HEK293T (cell line): Measurements from ENCODE around the gene NSD1.

Source experiments
- CTCF ChIA-PET: fragments of 350-600 bp; formaldehyde crosslinking; extraction: SDS; loops from one replicate; lab custom pipeline; 2021; ENCODE audit warnings: antibody characterized with exemption, inconsistent platforms; lab: Yijun Ruan, JAX
- POLR2A ChIA-PET: fragments of 350-600 bp; formaldehyde crosslinking; extraction: SDS; loops from one replicate; lab custom pipeline; 2020; ENCODE audit warnings: antibody characterized with exemption, inconsistent platforms; lab: Yijun Ruan, JAX
- DNase-seq: peaks from one replicate; pipeline ENCODE4 v3.0.0; 2012; ENCODE audit warnings: mixed read lengths; ENCODE audit errors: extremely low spot score
- ARNT ChIP-seq: fragments of 450-650 bp; IDR thresholded peaks from 2 replicates; pipeline ENCODE4 v1.6.1; 2017; ENCODE audit warnings: mild to moderate bottlenecking
- BHLHE40 ChIP-seq: fragments of 450-650 bp; IDR thresholded peaks from 2 replicates; pipeline ENCODE4 v1.6.1; 2016; ENCODE audit warnings: mild to moderate bottlenecking, moderate library complexity, borderline replicate concordance
- CTBP1 ChIP-seq: fragments of 450-650 bp; IDR thresholded peaks from 2 replicates; pipeline ENCODE4 v1.6.1; 2016; ENCODE audit warnings: borderline replicate concordance
- ELF4 ChIP-seq: fragments of 450-650 bp; IDR thresholded peaks from 2 replicates; pipeline ENCODE4 v1.6.1; 2017; ENCODE audit warnings: antibody characterized with exemption
- FOXA1 ChIP-seq: fragments of 450-650 bp; IDR thresholded peaks from 2 replicates; pipeline ENCODE4 v1.6.1; 2016; ENCODE audit warnings: mild to moderate bottlenecking
- FOXK2 ChIP-seq: fragments of 450-650 bp; IDR thresholded peaks from 2 replicates; pipeline ENCODE4 v1.6.1; 2016; ENCODE audit warnings: mild to moderate bottlenecking
- FOXM1 ChIP-seq: fragments of 450-650 bp; IDR thresholded peaks from 2 replicates; pipeline ENCODE4 v1.6.1; 2017; ENCODE audit warnings: mild to moderate bottlenecking, borderline replicate concordance
- HDGF ChIP-seq: fragments of 450-650 bp; IDR thresholded peaks from 2 replicates; pipeline ENCODE4 v1.6.1; 2017; ENCODE audit warnings: antibody characterized with exemption, borderline replicate concordance
- L3MBTL2 ChIP-seq: fragments of 450-650 bp; conservative IDR thresholded peaks from 2 replicates; pipeline ENCODE4 v1.6.1; 2016; ENCODE audit warnings: mild to moderate bottlenecking
- LEF1 ChIP-seq: fragments of 450-650 bp; IDR thresholded peaks from 2 replicates; pipeline ENCODE4 v1.6.1; 2017; ENCODE audit warnings: mild to moderate bottlenecking, borderline replicate concordance
- NFRKB ChIP-seq: fragments of 450-650 bp; IDR thresholded peaks from 2 replicates; pipeline ENCODE4 v1.6.1; 2016; ENCODE audit warnings: mild to moderate bottlenecking, moderate library complexity
- SP1 ChIP-seq: fragments of 450-650 bp; IDR thresholded peaks from 2 replicates; pipeline ENCODE4 v1.6.1; 2017
- SUZ12 ChIP-seq: fragments of 450-650 bp; IDR thresholded peaks from 2 replicates; pipeline ENCODE4 v1.6.1; 2016; ENCODE audit warnings: mild to moderate bottlenecking
- TARDBP ChIP-seq: fragments of 450-650 bp; IDR thresholded peaks from 2 replicates; pipeline ENCODE4 v1.6.1; 2016
- ZNF384 ChIP-seq: fragments of 450-650 bp; IDR thresholded peaks from 2 replicates; pipeline ENCODE4 v1.6.1; 2016
- TF ChIP-seq, protein P1 (sequence below): fragments of 450-650 bp; IDR thresholded peaks from 2 replicates; pipeline ENCODE4 v1.6.1; 2016

Gene NSD1

DNA sequence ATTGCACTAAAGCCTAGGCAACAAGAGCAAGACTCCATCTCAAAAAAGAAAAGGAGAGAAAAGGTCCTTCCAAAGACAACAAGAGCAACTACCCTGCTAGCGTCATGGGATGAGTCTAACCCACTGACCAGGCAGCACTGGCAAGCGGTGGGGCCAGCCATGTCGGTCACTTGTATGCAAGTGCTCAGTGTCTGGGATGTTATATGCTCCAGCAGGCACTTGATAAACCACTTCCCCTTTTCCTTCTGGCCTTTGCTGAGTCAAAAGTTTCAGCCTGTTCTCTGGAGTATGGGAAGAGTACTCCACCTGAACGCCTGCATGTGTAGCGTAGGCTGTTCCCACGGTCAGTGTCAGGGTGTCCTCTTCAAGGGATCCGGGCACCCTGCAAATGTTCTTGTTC, 187.3 kb downstream of the NSD1 start:
- TF ChIP-seq HDGF: no peak
- TF ChIP-seq ZNF384: no peak
- ChIA-PET CTCF (interaction anchor here (1.9 kb wide), 1 partner anchor 11 kb away, joined by 5 read pairs; no protein-coding TSS in a partner anchor), POLR2A (no interaction called here)
- no peak for DNase-seq

DNA sequence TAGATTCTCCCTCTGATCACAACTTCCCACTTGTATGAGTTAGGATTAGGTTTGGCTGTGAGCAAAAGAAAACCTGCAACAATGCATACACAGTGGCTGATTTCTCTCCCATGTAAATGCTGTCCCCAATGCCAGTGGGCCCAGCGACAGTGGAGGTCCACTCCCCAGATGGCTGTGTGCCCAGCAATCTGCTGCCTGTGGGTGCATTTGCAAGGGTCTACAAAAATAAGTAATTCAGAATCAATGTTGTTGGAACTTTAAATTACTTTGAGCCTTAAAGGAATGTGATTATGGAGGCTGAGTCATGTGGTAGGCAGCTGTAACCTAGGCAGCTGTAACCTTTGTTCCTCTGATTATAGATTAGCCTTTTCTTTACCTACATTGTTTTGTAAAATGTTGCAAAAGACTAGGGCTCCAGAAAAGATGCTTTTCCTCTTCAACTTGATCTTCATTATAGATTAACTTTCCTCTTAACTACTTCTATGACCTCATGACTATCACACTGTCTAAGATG, 192.4 kb downstream of the NSD1 start:
- ChIA-PET POLR2A (no interaction called here), CTCF (no interaction called here)
- no peak for TF ChIP-seq LEF1
- TF ChIP-seq HDGF: no peak
- no peak for TF ChIP-seq BHLHE40
- TF ChIP-seq, protein P1, sequence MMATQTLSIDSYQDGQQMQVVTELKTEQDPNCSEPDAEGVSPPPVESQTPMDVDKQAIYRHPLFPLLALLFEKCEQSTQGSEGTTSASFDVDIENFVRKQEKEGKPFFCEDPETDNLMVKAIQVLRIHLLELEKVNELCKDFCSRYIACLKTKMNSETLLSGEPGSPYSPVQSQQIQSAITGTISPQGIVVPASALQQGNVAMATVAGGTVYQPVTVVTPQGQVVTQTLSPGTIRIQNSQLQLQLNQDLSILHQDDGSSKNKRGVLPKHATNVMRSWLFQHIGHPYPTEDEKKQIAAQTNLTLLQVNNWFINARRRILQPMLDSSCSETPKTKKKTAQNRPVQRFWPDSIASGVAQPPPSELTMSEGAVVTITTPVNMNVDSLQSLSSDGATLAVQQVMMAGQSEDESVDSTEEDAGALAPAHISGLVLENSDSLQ: no peak
- no peak for TF ChIP-seq ELF4
- TF ChIP-seq SUZ12: no peak
- no peak for TF ChIP-seq CTBP1
- TF ChIP-seq TARDBP: no peak
- no peak for TF ChIP-seq FOXM1
- TF ChIP-seq FOXK2: no peak
- no peak for TF ChIP-seq L3MBTL2
- TF ChIP-seq ZNF384: no peak
- no peak for TF ChIP-seq FOXA1
- no peak for TF ChIP-seq ARNT
- TF ChIP-seq SP1: no peak
- TF ChIP-seq NFRKB: no peak
- no peak for DNase-seq

DNA sequence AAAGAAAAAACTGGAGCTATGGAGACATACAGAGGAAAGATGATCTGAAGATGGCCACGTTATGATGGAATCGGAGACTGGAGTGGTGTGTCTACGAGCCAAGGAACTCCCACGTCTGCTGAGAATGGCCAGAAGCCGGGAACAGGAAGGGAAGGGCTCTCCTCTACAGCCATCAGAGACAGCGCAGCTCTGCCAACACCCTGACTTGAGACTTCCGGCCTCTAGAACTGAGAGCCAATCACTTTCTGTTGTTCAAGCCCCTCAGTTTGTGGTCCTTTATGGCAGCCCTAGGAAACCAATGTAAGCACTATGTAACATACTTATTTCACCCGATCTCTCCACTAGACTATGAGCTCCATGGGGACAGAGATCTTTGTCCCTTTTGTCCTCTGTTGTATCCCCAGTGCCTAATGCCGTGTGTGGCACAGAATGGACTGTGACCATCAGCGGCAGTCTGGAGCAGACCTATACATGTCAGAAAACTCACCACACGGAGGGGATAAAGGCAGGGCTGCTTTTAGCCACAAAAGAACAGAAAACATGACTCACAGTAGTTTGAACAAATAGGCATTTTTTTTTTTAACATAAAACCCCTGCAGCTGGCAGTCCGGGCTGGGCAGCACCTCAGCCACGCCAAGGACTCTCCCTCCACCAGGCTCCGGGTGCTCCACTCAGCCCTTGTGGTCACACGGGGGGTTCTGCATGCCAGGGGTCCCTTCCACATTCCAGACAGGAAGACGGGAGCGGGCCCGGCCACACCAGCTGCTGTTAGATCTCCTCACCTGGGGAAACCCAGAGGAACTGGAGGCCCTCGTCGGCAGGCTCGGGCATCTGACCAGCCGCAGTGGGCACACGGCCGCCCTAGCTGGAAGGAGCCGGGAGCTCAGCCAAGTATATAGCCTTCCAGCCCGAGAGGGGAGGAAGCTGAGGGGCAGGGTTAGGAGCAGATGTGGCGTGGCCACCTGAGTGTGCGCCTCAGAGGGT, 194.3 kb downstream of the NSD1 start:
- TF ChIP-seq TARDBP (no peak), ZNF384 (no peak), HDGF (no peak), FOXA1 (no peak), FOXM1 (no peak), ELF4 (no peak), BHLHE40 (no peak), SUZ12 (no peak), L3MBTL2 (no peak), NFRKB (no peak), ARNT (no peak), CTBP1 (no peak), SP1 (no peak)
- TF ChIP-seq, protein P1: no peak
- POLR2A ChIA-PET: interaction anchor here (1.5 kb wide), 1 partner anchor 24 kb away, joined by 3 read pairs; the partner anchor contains the start of gene LMAN2
- DNase-seq: no peak
- CTCF ChIA-PET: interaction anchor here (1.0 kb wide), 1 partner anchor 9 kb away, joined by 3 read pairs; no protein-coding TSS in a partner anchor

GRCh38 chr5:177328545-177329231, 195.1 kb downstream of the NSD1 start:
- DNase-seq: no peak
- TF ChIP-seq SP1 (no peak), SUZ12 (no peak), HDGF (no peak), ZNF384 (no peak), FOXM1 (no peak), L3MBTL2 (no peak), BHLHE40 (no peak), NFRKB (no peak), ARNT (no peak), CTBP1 (no peak), ELF4 (no peak), LEF1 (no peak), FOXK2 (no peak), FOXA1 (no peak)
- TF ChIP-seq, protein P1: no peak
- ChIA-PET POLR2A (interaction anchor here (1.5 kb wide), 1 partner anchor 23 kb away, joined by 3 read pairs; the partner anchor contains the start of gene LMAN2), CTCF (no interaction called here)

DNA sequence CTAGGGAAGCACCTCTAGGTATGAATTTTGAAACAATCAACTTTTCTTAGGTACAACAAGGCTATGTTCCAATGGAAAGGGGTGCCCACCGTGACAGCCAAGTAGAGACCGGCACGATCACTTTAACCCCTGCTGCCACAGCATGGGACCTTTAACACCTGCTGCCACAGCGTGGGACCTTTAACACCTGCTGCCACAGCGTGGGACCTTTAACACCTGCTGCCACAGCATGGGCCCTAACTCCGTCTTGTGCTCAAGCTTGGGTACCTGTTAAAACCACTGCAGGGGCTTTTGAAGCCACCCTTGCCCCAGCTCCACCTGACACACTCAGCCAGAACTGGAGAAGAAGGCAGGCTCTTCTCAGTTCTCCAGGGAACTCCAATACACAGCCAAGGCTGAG, 196.3 kb downstream of the NSD1 start:
- TF ChIP-seq FOXK2: no peak
- no peak for TF ChIP-seq FOXA1
- no peak for TF ChIP-seq BHLHE40
- TF ChIP-seq, protein P1: no peak
- no peak for TF ChIP-seq SP1
- TF ChIP-seq L3MBTL2: no peak
- TF ChIP-seq FOXM1: no peak
- TF ChIP-seq HDGF: no peak
- no peak for TF ChIP-seq ARNT
- no peak for TF ChIP-seq TARDBP
- no peak for TF ChIP-seq LEF1
- TF ChIP-seq SUZ12: no peak
- TF ChIP-seq CTBP1: no peak
- TF ChIP-seq NFRKB: no peak
- TF ChIP-seq ELF4: no peak
- no peak for TF ChIP-seq ZNF384
- DNase-seq: no peak
- POLR2A ChIA-PET: no interaction called here
- CTCF ChIA-PET: no interaction called here
